SK-N-SH treated with all-trans-retinoic acid at 6 μM for 48 hours (cell line): ENCODE data around the gene MAP3K15.

Source experiments
- ATAC-seq: fragments of 200-7000 bp; cut with Tn5 transposase; 3 replicates; pipeline ENCODE4 v1.9.1; 2020; ENCODE audit warnings: mild to moderate bottlenecking, moderate library complexity
- ARNTL ChIP-seq: fragments of 450-650 bp; formaldehyde crosslinking; IDR thresholded peaks from 2 replicates; pipeline ENCODE4 v1.5.0; 2020; ENCODE audit warnings: low read depth, mild to moderate bottlenecking, moderate library complexity, borderline replicate concordance
- BACH2 ChIP-seq: fragments of 250-450 bp; sonication (Bioruptor Pico); IDR thresholded peaks from 2 replicates; pipeline ENCODE4 v1.9.0; 2021; ENCODE audit warnings: mild to moderate bottlenecking, borderline replicate concordance
- CREB5 ChIP-seq: fragments of 250-450 bp; sonication (Bioruptor Pico); IDR thresholded peaks from 2 replicates; pipeline ENCODE4 v1.5.1; 2020; ENCODE audit warnings: low read depth, mild to moderate bottlenecking, moderate library complexity
- CSDC2 ChIP-seq: fragments of 250-450 bp; sonication (Bioruptor Pico); IDR thresholded peaks from 2 replicates; pipeline ENCODE4 v1.5.0; 2020; ENCODE audit warnings: mild to moderate bottlenecking, moderate library complexity
- CSRNP3 ChIP-seq: fragments of 250-450 bp; sonication (Bioruptor Pico); IDR thresholded peaks from 2 replicates; pipeline ENCODE4 v1.5.1; 2021; ENCODE audit warnings: mild to moderate bottlenecking, moderate library complexity
- ESRRG ChIP-seq: fragments of 250-450 bp; sonication (Bioruptor Pico); IDR thresholded peaks from 2 replicates; pipeline ENCODE4 v1.6.1; 2021; ENCODE audit warnings: mild to moderate bottlenecking
- GLIS3 ChIP-seq: fragments of 250-450 bp; sonication (Bioruptor Pico); IDR thresholded peaks from 2 replicates; pipeline ENCODE4 v1.5.0; 2020; ENCODE audit warnings: mild to moderate bottlenecking, moderate library complexity
- ISL1 ChIP-seq: fragments of 250-450 bp; sonication (Bioruptor Pico); IDR thresholded peaks from 2 replicates; pipeline ENCODE4 v2.1.2; 2022; ENCODE audit warnings: mild to moderate bottlenecking, moderate library complexity
- OSR1 ChIP-seq: fragments of 250-450 bp; sonication (Bioruptor Pico); IDR thresholded peaks from 2 replicates; pipeline ENCODE4 v1.8.0; 2022; ENCODE audit warnings: moderate library complexity, mild to moderate bottlenecking, inconsistent platforms
- PATZ1 ChIP-seq: fragments of 250-450 bp; sonication (Bioruptor Pico); IDR thresholded peaks from 2 replicates; pipeline ENCODE4 v1.8.0; 2020; ENCODE audit warnings: mild to moderate bottlenecking, moderate library complexity, borderline replicate concordance
- POU6F1 ChIP-seq: fragments of 250-450 bp; sonication (Bioruptor Pico); IDR thresholded peaks from 2 replicates; pipeline ENCODE4 v1.8.0; 2021; ENCODE audit warnings: low read depth, mild to moderate bottlenecking, moderate library complexity, borderline replicate concordance
- PPARA ChIP-seq: fragments of 250-450 bp; sonication (Bioruptor Pico); IDR thresholded peaks from 2 replicates; pipeline ENCODE4 v1.5.0; 2020; ENCODE audit warnings: mild to moderate bottlenecking, borderline replicate concordance
- RARB ChIP-seq: fragments of 250-450 bp; sonication (Bioruptor Pico); IDR thresholded peaks from 2 replicates; pipeline ENCODE4 v1.8.0; 2021; ENCODE audit warnings: mild to moderate bottlenecking, moderate library complexity
- SNAI2 ChIP-seq: fragments of 250-450 bp; sonication (Bioruptor Pico); IDR thresholded peaks from 2 replicates; pipeline ENCODE4 v1.5.0; 2020; ENCODE audit warnings: mild to moderate bottlenecking, moderate library complexity
- TOX ChIP-seq: fragments of 250-450 bp; sonication (Bioruptor Pico); IDR thresholded peaks from 2 replicates; pipeline ENCODE4 v1.8.0; 2021; ENCODE audit warnings: mild to moderate bottlenecking, moderate library complexity, borderline replicate concordance
- TSHZ2 ChIP-seq: fragments of 250-450 bp; sonication (Bioruptor Pico); IDR thresholded peaks from 2 replicates; pipeline ENCODE4 v1.5.0; 2020; ENCODE audit warnings: mild to moderate bottlenecking, moderate library complexity
- ZC3H10 ChIP-seq: fragments of 250-450 bp; sonication (Bioruptor Pico); IDR thresholded peaks from 2 replicates; pipeline ENCODE4 v1.5.1; 2021; ENCODE audit warnings: mild to moderate bottlenecking, moderate library complexity
- ZFP3 ChIP-seq: fragments of 250-450 bp; sonication (Bioruptor Pico); IDR thresholded peaks from 2 replicates; pipeline ENCODE4 v1.5.0; 2020; ENCODE audit warnings: mild to moderate bottlenecking, moderate library complexity

The MAP3K15 gene

GRCh38 chrX:19347916-19348315 lies 167.4 kb downstream of the MAP3K15 start (continued):
- no peak for TF ChIP-seq CREB5 (CRISPR knock-in tag)

- TF ChIP-seq POU6F1 (CRISPR knock-in tag) (no peak), PPARA (CRISPR knock-in tag) (no peak), CSDC2 (CRISPR knock-in tag) (no peak), OSR1 (CRISPR knock-in tag) (no peak), TSHZ2 (CRISPR knock-in tag) (no peak), ARNTL (CRISPR knock-in tag) (no peak), SNAI2 (CRISPR knock-in tag) (no peak), CSRNP3 (CRISPR knock-in tag) (no peak)
- no peak for ATAC-seq
Measured at GRCh38 chrX:19344661-19345060, 170.6 kb downstream of the MAP3K15 start.

GRCh38 chrX:19343535-19344408 lies 171.5 kb downstream of the MAP3K15 start, which contains the start of gene PDHA1:
TSS of gene PDHA1 (plus strand) at chrX:19343927. CDS start at chrX:19344038, 111 bp downstream.
- ATAC-seq: peak; percentile 93
- TF ChIP-seq ARNTL (CRISPR knock-in tag) (no peak), POU6F1 (CRISPR knock-in tag) (no peak), OSR1 (CRISPR knock-in tag) (no peak), ISL1 (CRISPR knock-in tag) (no peak), GLIS3 (CRISPR knock-in tag) (no peak), ESRRG (no peak), PATZ1 (CRISPR knock-in tag) (no peak), CREB5 (CRISPR knock-in tag) (no peak), BACH2 (CRISPR knock-in tag) (no peak), SNAI2 (CRISPR knock-in tag) (no peak), RARB (CRISPR knock-in tag) (no peak), CSDC2 (CRISPR knock-in tag) (no peak), ZFP3 (CRISPR knock-in tag) (no peak), TOX (CRISPR knock-in tag) (no peak), ZC3H10 (CRISPR knock-in tag) (no peak)
- TF ChIP-seq, all 23 proteins: peak for 0
